ENCODE data around the gene GLT1D1.
"Not testable (repeated sequence)": the region's sequence is repeated elsewhere in the genome, so short reads cannot be mapped to it uniquely, and the experiment has no call there.

The GLT1D1 gene

GRCh38 chr12:128852885-128853599 is at the start of gene GLT1D1:
Gene GLT1D1, plus strand, starts transcription at chr12:128853478. Its CDS starts 104 bp downstream, at chr12:128853582.
- DNase-seq (ENCODE audit: low read depth in 2 of 2): no peak

- DNase-seq (ENCODE audit: low read depth in 2 of 2): no peak
Measured at GRCh38 chr12:128803788-128804187, 49.5 kb upstream of the GLT1D1 start.

- DNase-seq (ENCODE audit: low read depth in 2 of 2): no peak
Measured at GRCh38 chr12:128804762-128805161, 48.5 kb upstream of the GLT1D1 start.

GRCh38 chr12:128805406-128805805 is 47.9 kb upstream of the GLT1D1 start:
- not testable (repeated sequence) for DNase-seq (ENCODE audit: low read depth in 2 of 2)

GRCh38 chr12:128806573-128806972 is 46.7 kb upstream of the GLT1D1 start:
- no peak for DNase-seq (ENCODE audit: low read depth in 2 of 2)

DNA sequence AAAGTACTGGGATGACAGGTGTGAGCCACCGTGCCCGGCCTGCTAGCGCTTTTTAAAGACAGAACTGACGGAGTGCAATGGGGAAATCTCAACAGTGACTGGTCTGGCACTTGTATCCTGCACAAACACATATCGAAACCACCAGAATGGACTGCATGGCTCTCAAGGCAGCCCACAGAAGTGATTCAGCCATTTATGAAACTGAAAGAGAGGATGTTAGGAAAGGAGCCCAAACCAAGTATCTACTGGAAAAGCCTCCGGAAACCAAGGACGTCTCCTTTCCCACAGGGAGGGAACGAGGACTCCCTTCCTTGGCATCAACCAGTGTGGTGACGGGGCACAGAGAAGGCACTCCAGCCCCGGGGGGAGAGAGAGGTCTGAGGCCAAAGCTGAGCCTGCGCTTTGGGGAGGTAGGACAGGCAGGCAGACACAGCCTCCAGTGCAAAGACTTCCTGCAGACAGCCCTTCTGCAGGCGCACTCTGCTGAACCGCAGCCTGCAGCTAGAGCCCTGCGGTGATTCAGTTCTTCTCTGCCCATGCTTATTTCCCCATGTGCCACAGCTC is 46.0 kb upstream of the GLT1D1 start:
- no peak for DNase-seq (ENCODE audit: low read depth in 2 of 2)

DNA sequence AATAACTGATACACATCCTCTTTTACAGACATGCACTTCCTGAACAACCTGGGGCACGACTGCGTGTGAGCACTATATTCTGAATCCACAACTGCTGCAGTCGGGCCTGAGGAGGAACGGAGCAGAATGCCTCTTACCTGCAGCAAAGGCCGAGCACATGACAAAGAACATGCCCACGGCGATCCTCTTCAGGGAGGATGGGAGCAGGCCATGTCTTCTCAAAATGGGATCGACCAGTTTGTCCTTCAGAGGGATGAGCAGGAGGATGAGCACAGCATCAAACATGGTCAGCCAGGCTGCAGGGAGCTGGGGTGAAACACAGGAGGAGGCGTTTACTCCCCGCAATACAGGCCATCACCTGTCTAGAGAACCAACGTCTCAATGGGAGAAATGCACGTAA is 44.6 kb upstream of the GLT1D1 start:
- no peak for DNase-seq (ENCODE audit: low read depth in 2 of 2)

GRCh38 chr12:128810182-128811127 is 42.8 kb upstream of the GLT1D1 start:
- no peak for DNase-seq (ENCODE audit: low read depth in 2 of 2)

- no peak for DNase-seq (ENCODE audit: low read depth in 2 of 2)
Measured at GRCh38 chr12:128811806-128812205, 41.5 kb upstream of the GLT1D1 start.

- DNase-seq (ENCODE audit: low read depth in 2 of 2): no peak
Measured at GRCh38 chr12:128813392-128813791, 39.9 kb upstream of the GLT1D1 start.

- no peak for DNase-seq (ENCODE audit: low read depth in 2 of 2)
Measured at GRCh38 chr12:128813883-128814282, 39.4 kb upstream of the GLT1D1 start.

- no peak for DNase-seq (ENCODE audit: low read depth in 2 of 2)
Measured at GRCh38 chr12:128814411-128815261, 38.6 kb upstream of the GLT1D1 start.

DNA sequence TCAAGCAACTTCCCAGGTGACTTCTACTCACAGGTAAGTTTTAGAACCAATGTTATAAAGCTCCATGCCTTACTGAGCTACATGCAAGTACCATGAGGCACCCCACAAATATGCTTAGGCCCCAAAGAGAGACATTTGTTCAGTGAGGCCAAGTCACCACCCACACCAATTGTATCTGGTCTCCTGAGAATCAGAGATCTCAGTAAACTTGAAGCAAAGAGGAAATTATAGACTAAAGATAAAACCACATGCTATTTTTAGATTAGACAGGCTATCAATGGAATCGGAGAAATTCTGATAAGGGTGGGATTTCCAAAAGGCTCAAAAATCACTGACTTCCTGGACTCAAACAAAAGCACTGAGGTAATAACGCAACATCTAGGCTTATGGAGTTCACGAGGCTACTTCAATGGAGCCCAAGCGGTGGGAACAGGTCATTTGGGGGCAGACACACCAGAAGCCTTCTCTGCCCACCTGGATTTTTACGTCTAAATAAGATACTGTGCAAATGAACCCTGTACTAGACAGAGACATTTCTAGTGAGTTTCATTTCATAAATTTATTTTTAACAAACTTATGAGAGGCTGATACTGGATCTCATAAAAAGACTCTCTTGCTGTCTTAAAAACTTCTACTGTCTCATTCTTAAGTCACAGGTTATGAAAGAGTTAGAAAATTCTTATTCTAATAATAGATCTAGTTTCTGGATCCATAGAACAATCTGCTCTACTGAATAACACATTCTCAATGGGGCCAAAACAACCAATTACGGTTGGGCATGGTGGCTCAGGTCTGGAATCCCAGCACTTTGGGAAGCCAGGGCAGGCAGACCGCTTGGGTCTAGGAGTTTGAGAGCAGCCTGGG is 37.3 kb upstream of the GLT1D1 start:
- no peak for DNase-seq (ENCODE audit: low read depth in 2 of 2)

DNA sequence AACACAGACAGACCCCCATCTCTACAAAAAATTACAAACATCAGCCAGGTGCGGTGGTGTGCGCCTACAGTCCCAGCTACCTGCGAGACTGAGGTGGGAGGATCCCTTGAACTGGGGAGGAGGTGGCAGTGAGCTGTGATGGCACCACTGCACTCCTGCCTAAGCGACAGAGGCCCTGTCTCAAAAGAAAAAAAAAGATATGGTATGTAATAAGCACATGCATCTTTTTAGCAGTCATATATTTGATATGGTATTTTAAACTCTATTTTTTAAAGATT is 36.7 kb upstream of the GLT1D1 start:
- no peak for DNase-seq (ENCODE audit: low read depth in 2 of 2)

DNA sequence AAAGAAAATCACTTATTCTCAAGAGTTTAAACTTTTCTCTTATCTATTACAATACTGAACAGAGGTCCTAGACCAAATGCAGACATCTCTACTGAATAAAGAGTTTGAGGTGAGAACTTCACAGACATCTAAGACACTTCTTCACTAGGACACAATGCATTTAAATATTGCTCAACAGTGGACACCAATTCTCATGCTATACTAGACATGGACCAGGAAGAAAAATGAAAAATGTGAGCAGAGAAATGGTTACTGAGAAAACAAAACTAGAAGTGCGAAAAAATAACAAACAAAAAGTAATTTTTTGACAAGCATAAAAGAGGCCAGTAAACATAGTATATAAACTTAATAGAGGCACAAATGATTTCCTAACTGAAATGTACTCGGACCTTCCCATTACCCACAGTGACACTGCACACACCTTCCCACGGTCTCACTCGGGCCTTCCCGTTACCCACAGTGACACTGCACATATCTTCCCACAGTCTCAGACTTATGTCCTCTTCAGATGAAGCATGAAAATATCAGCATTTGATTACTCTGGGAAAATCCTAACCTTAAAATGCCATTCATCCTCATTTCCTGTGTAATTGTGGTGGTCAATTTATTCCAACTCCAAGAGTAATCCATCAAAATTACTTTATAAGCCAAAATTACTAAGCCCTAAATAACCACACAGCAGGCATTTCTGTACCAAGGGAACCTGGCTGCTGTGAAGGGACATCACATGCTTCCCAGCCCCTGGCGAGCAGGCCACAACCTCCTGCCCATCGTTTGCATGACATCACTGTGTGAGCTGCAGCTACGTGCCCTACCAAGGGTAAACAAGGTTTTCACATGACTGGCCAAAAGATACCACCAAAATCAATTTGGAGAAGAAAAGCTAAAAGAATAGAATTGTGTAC is 35.9 kb upstream of the GLT1D1 start:
- no peak for DNase-seq (ENCODE audit: low read depth in 2 of 2)

- no peak for DNase-seq (ENCODE audit: low read depth in 2 of 2)
Measured at GRCh38 chr12:128818065-128819022, 34.9 kb upstream of the GLT1D1 start.

- DNase-seq (ENCODE audit: low read depth in 2 of 2): no peak
Measured at GRCh38 chr12:128819293-128820144, 33.8 kb upstream of the GLT1D1 start.

- no peak for DNase-seq (ENCODE audit: low read depth in 2 of 2)
Measured at GRCh38 chr12:128820253-128820652, 33.0 kb upstream of the GLT1D1 start.

Data from fibroblast of skin of left biceps (primary cell).